ENCODE results near the gene HCRT.
A peak's percentile ranks its signal among the peaks of the same experiment; 100 is the strongest.

The HCRT gene

GRCh38 chr17:42183741-42184711, 1.2 kb downstream of the HCRT start:
- in situ Hi-C loops (cut with MboI; ENCODE audit: low pct_unique_long_range_greater_than_20kb, low sequenced_read_pairs, unreplicated experiment): no loop called here
- DNase-seq (ENCODE audit: low spot score): peak; percentile 95
- TF ChIP-seq CTCF (IDR thresholded peaks at IDR 0.05; ENCODE audit: extremely low read depth, insufficient read depth, missing control alignments): peak; percentile 97

- in situ Hi-C loops (cut with MboI; ENCODE audit: low pct_unique_long_range_greater_than_20kb, low sequenced_read_pairs, unreplicated experiment): no loop called here
- TF ChIP-seq CTCF (IDR thresholded peaks at IDR 0.05; ENCODE audit: extremely low read depth, insufficient read depth, missing control alignments): no peak
- no peak for DNase-seq (ENCODE audit: low spot score)
These were observed 2.1 kb downstream of the HCRT start for GRCh38 chr17:42182927-42183734.

GRCh38 chr17:42181851-42182207, 3.4 kb downstream of the HCRT start:
- in situ Hi-C loops (cut with MboI; ENCODE audit: low pct_unique_long_range_greater_than_20kb, low sequenced_read_pairs, unreplicated experiment): no loop called here
- DNase-seq (ENCODE audit: low spot score): no peak
- no peak for TF ChIP-seq CTCF (IDR thresholded peaks at IDR 0.05; ENCODE audit: extremely low read depth, insufficient read depth, missing control alignments)

GRCh38 chr17:42180922-42181850, 4.1 kb downstream of the HCRT start, which contains the start of gene KCNH4:
TSS of gene KCNH4 (minus strand) at chr17:42181142. CDS start at chr17:42180945, 197 bp downstream.
- DNase-seq (ENCODE audit: low spot score): peak; percentile 97
- TF ChIP-seq CTCF (IDR thresholded peaks at IDR 0.05; ENCODE audit: extremely low read depth, insufficient read depth, missing control alignments): peak; percentile 85
- in situ Hi-C loops (cut with MboI; ENCODE audit: low pct_unique_long_range_greater_than_20kb, low sequenced_read_pairs, unreplicated experiment): no loop called here

GRCh38 chr17:42180411-42180921, 4.8 kb downstream of the HCRT start:
- TF ChIP-seq CTCF (IDR thresholded peaks at IDR 0.05; ENCODE audit: extremely low read depth, insufficient read depth, missing control alignments): no peak
- no peak for DNase-seq (ENCODE audit: low spot score)
- in situ Hi-C loops (cut with MboI; ENCODE audit: low pct_unique_long_range_greater_than_20kb, low sequenced_read_pairs, unreplicated experiment): no loop called here
